ENCODE measurements around the gene SRF. TPM values are rescaled to one million over a fixed set of nuclear protein-coding genes. Genes with fewer than 3 reads are reported as not detected.

The SRF gene
- total RNA-seq, 1 donor from 2014 or later: 15.0 TPM

GRCh38 chr6:43189776-43190304 is 18.8 kb downstream of the SRF start:
- DNase-seq (ENCODE audit: low spot score): no peak
- Histone ChIP-seq H3K4me2 (no peak overlapping the region), H3K4me3 (no peak overlapping the region), H3K27me3 (no peaks in the 10 kb centered on the region), H3K4me1 (no peaks in the 10 kb centered on the region), H3K79me2 (ENCODE audit: low read depth) (no peaks in the 10 kb centered on the region), H4K20me1 (ENCODE audit: low read depth) (no peaks in the 10 kb centered on the region), H3K9ac (no peak overlapping the region), H3K9me3 (ENCODE audit: low read depth) (no peaks in the 10 kb centered on the region), H3K27ac (no peak overlapping the region), H3F3A (ENCODE audit: low read depth) (no peaks in the 10 kb centered on the region), H3K36me3 (peaks cover 3% of the 10 kb centered on the region), H2AFZ (replicated peaks) (no peak overlapping the region)
- Mint-ChIP-seq H3K4me1 (no peaks in the 10 kb centered on the region), H3K9me3 (no peaks in the 10 kb centered on the region), H3K27me3 (ENCODE audit: insufficient read depth, low read depth) (peaks cover 5% of the 10 kb centered on the region), H3K27ac (no peak overlapping the region), H3K4me3 (no peak overlapping the region), H3K36me3 (peaks cover 19% of the 10 kb centered on the region)
- TF ChIP-seq EZH2phosphoT487 (IDR thresholded peaks at IDR 0.05) (no peak), EZH2 (IDR thresholded peaks at IDR 0.05) (no peak), CTCF (IDR thresholded peaks at IDR 0.05) (no peak)

GRCh38 chr6:43192911-43193310 is 21.8 kb downstream of the SRF start:
- H3K27me3 Mint-ChIP-seq (ENCODE audit: insufficient read depth, low read depth): peaks cover 10% of the 10 kb centered on the region
- H3K9me3 Mint-ChIP-seq: no peaks in the 10 kb centered on the region
- no peak overlapping the region for H3K4me3 Mint-ChIP-seq

GRCh38 chr6:43193929-43194328 is 22.9 kb downstream of the SRF start:
- Histone ChIP-seq H3K4me1 (no peaks in the 10 kb centered on the region), H3K36me3 (peaks cover 3% of the 10 kb centered on the region), H3K9ac (no peak overlapping the region), H3K79me2 (ENCODE audit: low read depth) (no peaks in the 10 kb centered on the region), H2AFZ (replicated peaks) (no peak overlapping the region), H3F3A (ENCODE audit: low read depth) (no peaks in the 10 kb centered on the region), H4K20me1 (ENCODE audit: low read depth) (no peaks in the 10 kb centered on the region), H3K27ac (no peak overlapping the region), H3K27me3 (no peaks in the 10 kb centered on the region), H3K4me3 (no peak overlapping the region), H3K9me3 (ENCODE audit: low read depth) (no peaks in the 10 kb centered on the region), H3K4me2 (no peak overlapping the region)
- Mint-ChIP-seq H3K9me3 (no peaks in the 10 kb centered on the region), H3K27me3 (ENCODE audit: insufficient read depth, low read depth) (peaks cover 6% of the 10 kb centered on the region), H3K4me1 (no peaks in the 10 kb centered on the region), H3K27ac (no peak overlapping the region), H3K36me3 (peaks cover 15% of the 10 kb centered on the region), H3K4me3 (no peak overlapping the region)
- DNase-seq (ENCODE audit: low spot score): no peak
- TF ChIP-seq CTCF (IDR thresholded peaks at IDR 0.05) (no peak), EZH2 (IDR thresholded peaks at IDR 0.05) (no peak), EZH2phosphoT487 (IDR thresholded peaks at IDR 0.05) (no peak)

More at GRCh38 chr6:43192911-43193310, 21.8 kb downstream of the SRF start:
- no peak for DNase-seq (ENCODE audit: low spot score)
- H3K27ac ChIP-seq: no peak overlapping the region
- Mint-ChIP-seq H3K27ac (no peak overlapping the region), H3K4me1 (no peaks in the 10 kb centered on the region), H3K36me3 (peaks cover 19% of the 10 kb centered on the region)
- no peak overlapping the region for H2AFZ ChIP-seq (replicated peaks)
- no peaks in the 10 kb centered on the region for H3K9me3 ChIP-seq (ENCODE audit: low read depth)
- TF ChIP-seq CTCF (IDR thresholded peaks at IDR 0.05) (no peak), EZH2 (IDR thresholded peaks at IDR 0.05) (no peak)
- no peak overlapping the region for H3K9ac ChIP-seq
- no peak overlapping the region for H3K4me3 ChIP-seq
- no peak overlapping the region for H3K4me2 ChIP-seq
- H3F3A ChIP-seq (ENCODE audit: low read depth): no peaks in the 10 kb centered on the region
- no peaks in the 10 kb centered on the region for H3K27me3 ChIP-seq
- H3K36me3 ChIP-seq: peaks cover 3% of the 10 kb centered on the region
- H3K79me2 ChIP-seq (ENCODE audit: low read depth): no peaks in the 10 kb centered on the region
- H4K20me1 ChIP-seq (ENCODE audit: low read depth): no peaks in the 10 kb centered on the region
- H3K4me1 ChIP-seq: no peaks in the 10 kb centered on the region
